HG03108 (cell line): ENCODE measurements around the gene DDR1.
"Not testable (repeated sequence)": the region's sequence is repeated elsewhere in the genome, so short reads cannot be mapped to it uniquely, and the experiment has no call there.

Experiments used
- ATAC-seq: cut with Tn5 transposase; IDR thresholded peaks from one replicate; pipeline ENCODE4 v1.9.1; 2021; ENCODE audit warnings: moderate library complexity; ENCODE audit not compliant: unreplicated experiment

DDR1 gene

GRCh38 chr6:30891816-30892538 is 7.7 kb downstream of the DDR1 start:
- no peak for ATAC-seq

- ATAC-seq = no peak
Observed at GRCh38 chr6:30893001-30893591, 8.8 kb downstream of the DDR1 start.

- no peak for ATAC-seq
Observed at GRCh38 chr6:30893666-30894065, 9.3 kb downstream of the DDR1 start.

GRCh38 chr6:30894381-30894780 is 10.1 kb downstream of the DDR1 start:
- no peak for ATAC-seq

- ATAC-seq = no peak
Observed at GRCh38 chr6:30894935-30895334, 10.6 kb downstream of the DDR1 start.

- no peak for ATAC-seq
Observed at GRCh38 chr6:30895343-30895742, 11.0 kb downstream of the DDR1 start.

GRCh38 chr6:30896541-30896940 is 12.2 kb downstream of the DDR1 start:
- ATAC-seq = no peak

- no peak for ATAC-seq
Observed at GRCh38 chr6:30897882-30898281, 13.6 kb downstream of the DDR1 start.

GRCh38 chr6:30898750-30899360 is 14.5 kb downstream of the DDR1 start:
- no peak for ATAC-seq

- no peak for ATAC-seq
Observed at GRCh38 chr6:30900863-30901417, 16.6 kb downstream of the DDR1 start.

- ATAC-seq = no peak
Observed at GRCh38 chr6:30901436-30901835, 17.1 kb downstream of the DDR1 start.

GRCh38 chr6:30902196-30902595 is 17.9 kb downstream of the DDR1 start:
- ATAC-seq = not testable (repeated sequence)

GRCh38 chr6:30902709-30903108 is 18.4 kb downstream of the DDR1 start:
- no peak for ATAC-seq

- no peak for ATAC-seq
Observed at GRCh38 chr6:30903236-30903635, 18.9 kb downstream of the DDR1 start.

- not testable (repeated sequence) for ATAC-seq
Observed at GRCh38 chr6:30907290-30907757, 23.0 kb downstream of the DDR1 start.

- peak; percentile 94 for ATAC-seq
Observed at GRCh38 chr6:30907758-30908591, 23.7 kb downstream of the DDR1 start, which contains the start of gene GTF2H4. TSS of gene GTF2H4 (plus strand) at chr6:30908207.

- no peak for ATAC-seq
Observed at GRCh38 chr6:30908700-30909099, 24.4 kb downstream of the DDR1 start.

GRCh38 chr6:30910473-30910872 is 26.2 kb downstream of the DDR1 start:
- ATAC-seq = not testable (repeated sequence)

GRCh38 chr6:30912746-30913520 is 28.6 kb downstream of the DDR1 start:
- no peak for ATAC-seq

GRCh38 chr6:30913721-30914075 is 29.4 kb downstream of the DDR1 start:
- ATAC-seq = peak; percentile 5
